K562 (cell line): ENCODE results near the gene HNRNPLL. TPM values are rescaled to one million over a fixed set of nuclear protein-coding genes. Genes with fewer than 3 reads are reported as not detected.

Experiments used
- CBX3 ChIP-seq, 2 experiments: IDR thresholded peaks; 1 replicate in 1 of 2; 2 replicates in 1 of 2; pipeline ENCODE4 v1.6.1; 2012; ENCODE audit warnings: inconsistent platforms in 2 of 2, low read length in 2 of 2, borderline replicate concordance in 1 of 2, control low read depth in 1 of 2
- CCNT2 ChIP-seq: IDR thresholded peaks from 2 replicates; pipeline ENCODE4 v1.6.1; 2011; ENCODE audit warnings: borderline replicate concordance, low read depth, mild to moderate bottlenecking, moderate library complexity, mixed read lengths, low read length; ENCODE audit not compliant: insufficient read length; ENCODE audit errors: extremely low read depth
- CREB1 ChIP-seq, 2 experiments: sonication (generic) in 1 of 2; formaldehyde crosslinking in 1 of 2; IDR thresholded peaks; 2 replicates each; pipeline versions ENCODE4 v1.6.1 to v1.8.0; 2012 to 2022; ENCODE audit warnings: inconsistent platforms in 1 of 2, mild to moderate bottlenecking in 1 of 2, missing genetic modification reagents in 1 of 2, moderate library complexity in 1 of 2
- E2F3 ChIP-seq: fragments of 250-450 bp; sonication (Bioruptor Pico); IDR thresholded peaks from 2 replicates; pipeline ENCODE4 v1.4.0; 2020; ENCODE audit warnings: mild to moderate bottlenecking
- FOXJ2 ChIP-seq: fragments of 200-800 bp; sonication (Bioruptor generic); IDR thresholded peaks from 2 replicates; pipeline ENCODE4 v1.6.1; 2016; ENCODE audit warnings: missing genetic modification characterization, missing compliant biosample characterization
- KAT2B ChIP-seq: IDR thresholded peaks from one replicate; pipeline ENCODE4 v1.6.1; 2012; ENCODE audit warnings: low read depth, mild to moderate bottlenecking, control low read depth, inconsistent platforms, low read length, moderate library complexity
- KAT8 ChIP-seq: fragments of 450-650 bp; IDR thresholded peaks from 2 replicates; pipeline ENCODE4 v1.6.1; 2016; ENCODE audit warnings: low read depth, mild to moderate bottlenecking
- LEF1 ChIP-seq: fragments of 450-650 bp; IDR thresholded peaks from 2 replicates; pipeline ENCODE4 v1.6.1; 2016; ENCODE audit warnings: mild to moderate bottlenecking
- MIER1 ChIP-seq: fragments of 450-650 bp; IDR thresholded peaks from 2 replicates; pipeline ENCODE4 v1.6.1; 2016; ENCODE audit warnings: antibody characterized with exemption, mild to moderate bottlenecking, low read depth
- MTA3 ChIP-seq: fragments of 450-650 bp; formaldehyde crosslinking; IDR thresholded peaks from 2 replicates; pipeline ENCODE4 v1.6.1; 2017; ENCODE audit warnings: mild to moderate bottlenecking, borderline replicate concordance
- PPARD ChIP-seq: fragments of 250-450 bp; sonication (Bioruptor Pico); IDR thresholded peaks from 2 replicates; pipeline ENCODE4 v1.8.0; 2022; ENCODE audit warnings: inconsistent platforms, mild to moderate bottlenecking, moderate library complexity
- PYGO2 ChIP-seq: fragments of 450-650 bp; IDR thresholded peaks from 2 replicates; pipeline ENCODE4 v1.6.1; 2016; ENCODE audit warnings: mild to moderate bottlenecking, missing genetic modification characterization, moderate library complexity, missing compliant biosample characterization
- RBFOX2 ChIP-seq: fragments of 200-400 bp; formaldehyde crosslinking; IDR thresholded peaks from 2 replicates; pipeline ENCODE4 v1.6.1; 2017; ENCODE audit warnings: low read depth, mild to moderate bottlenecking, low read length, moderate library complexity
- RBM15 ChIP-seq: fragments of 200-400 bp; formaldehyde crosslinking; IDR thresholded peaks from 2 replicates; pipeline ENCODE4 v1.6.1; 2018; ENCODE audit warnings: mild to moderate bottlenecking, low read length, moderate library complexity; ENCODE audit not compliant: insufficient read depth
- RNF2 ChIP-seq: sonication (generic); IDR thresholded peaks from 2 replicates; pipeline ENCODE4 v1.6.1; 2016
- SAFB ChIP-seq: fragments of 200-400 bp; formaldehyde crosslinking; IDR thresholded peaks from 2 replicates; pipeline ENCODE4 v1.6.1; 2017; ENCODE audit warnings: low read depth, low read length, borderline replicate concordance
- SMARCA5 ChIP-seq: fragments of 450-650 bp; IDR thresholded peaks from 2 replicates; pipeline ENCODE4 v1.6.1; 2016
- SRSF7 ChIP-seq: fragments of 200-400 bp; formaldehyde crosslinking; optimal IDR thresholded peaks from 2 replicates; pipeline ENCODE3; 2017; ENCODE audit warnings: mild to moderate bottlenecking, low read depth, low read length
- TEAD4 ChIP-seq, 2 experiments: sonication (generic) in 1 of 2; formaldehyde crosslinking in 1 of 2; IDR thresholded peaks; 2 replicates each; pipeline versions ENCODE4 v1.6.1 to v1.8.0; 2012 to 2022; ENCODE audit warnings: borderline replicate concordance in 1 of 2, inconsistent platforms in 1 of 2, low read length in 1 of 2, mild to moderate bottlenecking in 1 of 2, missing genetic modification reagents in 1 of 2
- ZBTB17 ChIP-seq: fragments of 450-650 bp; formaldehyde crosslinking; IDR thresholded peaks from 2 replicates; pipeline ENCODE4 v1.4.0; 2020; ENCODE audit warnings: mild to moderate bottlenecking
- ZNF121 ChIP-seq: sonication (generic); formaldehyde crosslinking; conservative IDR thresholded peaks from 2 replicates; pipeline ENCODE4 v1.8.0; 2022; ENCODE audit warnings: missing genetic modification reagents
- ZNF165 ChIP-seq: fragments of 250-450 bp; sonication (Bioruptor Pico); IDR thresholded peaks from 2 replicates; pipeline ENCODE4 v1.4.0; 2020; ENCODE audit warnings: borderline replicate concordance
- ZNF224 ChIP-seq: sonication (generic); formaldehyde crosslinking; IDR thresholded peaks from 2 replicates; pipeline ENCODE4 v1.8.0; 2022; ENCODE audit warnings: mild to moderate bottlenecking, missing genetic modification reagents
- ZNF444 ChIP-seq: fragments of 250-450 bp; sonication (Bioruptor Pico); IDR thresholded peaks from 2 replicates; pipeline ENCODE4 v1.4.0; 2020; ENCODE audit warnings: mild to moderate bottlenecking, moderate library complexity
- ZNF584 ChIP-seq: fragments of 200-800 bp; sonication (Bioruptor generic); IDR thresholded peaks from 2 replicates; pipeline ENCODE4 v1.6.1; 2016; ENCODE audit warnings: low read depth, mild to moderate bottlenecking, missing genetic modification characterization, missing compliant biosample characterization
- ZNF586 ChIP-seq: fragments of 450-650 bp; formaldehyde crosslinking; conservative IDR thresholded peaks from 2 replicates; pipeline ENCODE4 v1.4.0; 2020; ENCODE audit warnings: mild to moderate bottlenecking, moderate library complexity
- ZNF76 ChIP-seq: fragments of 250-450 bp; sonication (Bioruptor Pico); IDR thresholded peaks from 2 replicates; pipeline ENCODE4 v1.4.0; 2020; ENCODE audit warnings: mild to moderate bottlenecking, moderate library complexity, borderline replicate concordance
- ZSCAN29 ChIP-seq: fragments of 450-650 bp; IDR thresholded peaks from 2 replicates; pipeline ENCODE4 v1.6.1; 2017
- polyA plus RNA-seq, 8 experiments: library from polyadenylated mRNA; depleted of rRNA in 4 of 8; stranded (reverse) in 5 of 8; unstranded in 3 of 8; fragments of >200 nt; fragmentation: Nextera tagmentation in 2 of 8; fragmentation: Illumina TruSeq in 1 of 8; extraction: Ambion mirVana in 2 of 8; extraction: Trizol in 1 of 8; gene quantifications; 2 replicates each; pipeline versions ENCODE4 v1.2.1 to v1.2.3, GENCODE V29; 2011 to 2014; ENCODE audit warnings: inconsistent platforms in 1 of 8, missing spikeins in 1 of 8
- total RNA-seq, 7 experiments: library from RNA; depleted of rRNA in 6 of 7; stranded (reverse); fragments of >200 nt in 6 of 7; fragmentation: Illumina TruSeq in 2 of 7; extraction: Trizol in 2 of 7; gene quantifications; 2 replicates each; pipeline versions ENCODE4 v1.2.1 to v1.2.3, GENCODE V29; 2011 to 2021; ENCODE audit warnings: low replicate concordance in 1 of 7
- TF ChIP-seq, protein P1 (sequence below): fragments of 450-650 bp; IDR thresholded peaks from 2 replicates; pipeline ENCODE4 v1.6.1; 2016; ENCODE audit warnings: missing biosample characterization, missing genetic modification characterization
- TF ChIP-seq, protein P2 (sequence below): conservative IDR thresholded peaks from 2 replicates; pipeline ENCODE4 v1.6.1; 2011; ENCODE audit warnings: low read depth, mild to moderate bottlenecking, low read length; ENCODE audit not compliant: control insufficient read depth

HNRNPLL gene
- total and polyA plus RNA-seq, 9 of the 15 experiments (the other 6 are each of a cell fraction or from before 2014, with no cell fraction given) = 19.8 to 135 (median 57.8) TPM

DNA sequence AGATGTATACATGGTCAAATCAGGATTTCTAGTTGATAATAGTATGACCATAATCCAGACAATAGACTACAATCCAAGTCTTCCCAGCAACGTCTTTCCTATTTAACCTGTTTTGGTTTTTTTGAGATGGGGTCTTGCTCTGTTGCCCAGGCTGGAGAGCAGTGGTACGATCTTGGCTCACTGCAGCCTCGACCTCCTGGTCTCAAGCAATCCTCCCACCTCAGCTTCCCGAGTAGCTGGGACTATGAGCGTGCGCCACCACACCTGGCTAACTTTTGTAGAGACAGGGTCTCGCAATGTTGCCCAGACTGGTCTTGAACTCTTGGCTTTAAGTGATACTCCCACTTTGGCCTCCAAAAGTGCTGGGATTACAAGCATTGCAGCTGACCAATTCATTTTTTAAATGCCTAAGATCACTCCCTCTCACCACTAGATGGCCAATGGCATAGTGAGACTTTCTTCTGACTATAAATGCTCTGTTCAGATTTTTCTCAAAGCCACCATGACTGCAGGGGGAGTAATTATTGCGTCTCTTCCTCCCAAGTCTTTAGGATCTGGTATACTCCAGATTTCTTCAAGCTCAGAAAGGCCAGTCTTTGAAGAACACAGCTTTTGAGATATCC is 47.6 kb downstream of the HNRNPLL start (continued):
- TF ChIP-seq CCNT2 (no peak), ZNF224 (CRISPR knock-in tag) (no peak), CBX3 (IDR thresholded peaks at IDR 0.05; ENCODE audit: borderline replicate concordance in 1 of 2, low read length in 2 of 2) (no peak), PPARD (CRISPR knock-in tag) (no peak), MTA3 (no peak), ZNF121 (CRISPR knock-in tag) (peak; percentile 98), KAT2B (no peak), ZSCAN29 (no peak), MIER1 (no peak), SMARCA5 (0 out of 2 replicates have a peak, but pooled peaks have one; percentile 47), ZNF165 (CRISPR knock-in tag) (no peak), PYGO2 (tag) (no peak), RBFOX2 (no peak), E2F3 (CRISPR knock-in tag) (no peak), LEF1 (no peak), SAFB (no peak), ZNF444 (CRISPR knock-in tag) (no peak), RNF2 (no peak), ZNF76 (no peak), CREB1 (IDR thresholded peaks at IDR 0.05) (no peak), CREB1 (CRISPR knock-in tag; IDR thresholded peaks at IDR 0.05) (no peak), ZNF584 (no peak), SRSF7 (no peak), RBM15 (no peak), ZBTB17 (CRISPR knock-in tag) (no peak), KAT8 (no peak), FOXJ2 (tag) (no peak), TEAD4 (IDR thresholded peaks at IDR 0.05; ENCODE audit: low read length) (peak; percentile 0; the same call in 1 of the 2 replicates), TEAD4 (CRISPR knock-in tag; IDR thresholded peaks at IDR 0.05; ENCODE audit: borderline replicate concordance) (no peak), ZNF586 (CRISPR knock-in tag) (no peak)
- TF ChIP-seq, protein P1, sequence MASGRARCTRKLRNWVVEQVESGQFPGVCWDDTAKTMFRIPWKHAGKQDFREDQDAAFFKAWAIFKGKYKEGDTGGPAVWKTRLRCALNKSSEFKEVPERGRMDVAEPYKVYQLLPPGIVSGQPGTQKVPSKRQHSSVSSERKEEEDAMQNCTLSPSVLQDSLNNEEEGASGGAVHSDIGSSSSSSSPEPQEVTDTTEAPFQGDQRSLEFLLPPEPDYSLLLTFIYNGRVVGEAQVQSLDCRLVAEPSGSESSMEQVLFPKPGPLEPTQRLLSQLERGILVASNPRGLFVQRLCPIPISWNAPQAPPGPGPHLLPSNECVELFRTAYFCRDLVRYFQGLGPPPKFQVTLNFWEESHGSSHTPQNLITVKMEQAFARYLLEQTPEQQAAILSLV (tag) = no peak
- TF ChIP-seq, protein P2, sequence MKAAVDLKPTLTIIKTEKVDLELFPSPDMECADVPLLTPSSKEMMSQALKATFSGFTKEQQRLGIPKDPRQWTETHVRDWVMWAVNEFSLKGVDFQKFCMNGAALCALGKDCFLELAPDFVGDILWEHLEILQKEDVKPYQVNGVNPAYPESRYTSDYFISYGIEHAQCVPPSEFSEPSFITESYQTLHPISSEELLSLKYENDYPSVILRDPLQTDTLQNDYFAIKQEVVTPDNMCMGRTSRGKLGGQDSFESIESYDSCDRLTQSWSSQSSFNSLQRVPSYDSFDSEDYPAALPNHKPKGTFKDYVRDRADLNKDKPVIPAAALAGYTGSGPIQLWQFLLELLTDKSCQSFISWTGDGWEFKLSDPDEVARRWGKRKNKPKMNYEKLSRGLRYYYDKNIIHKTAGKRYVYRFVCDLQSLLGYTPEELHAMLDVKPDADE = no peak
